Duodenal mucosa (tissue), 2 donors: Measurements from ENCODE around the gene DEPDC7.
A peak's percentile ranks its signal among the peaks of the same experiment; 100 is the strongest.
"Not testable (repeated sequence)": the region's sequence is repeated elsewhere in the genome, so short reads cannot be mapped to it uniquely, and the experiment has no call there.

Experiments
- H3K27ac ChIP-seq: one replicate; pipeline ENCODE4 v1.7.0; 2013; ENCODE audit warnings: low read depth, low read length
- H3K27me3 ChIP-seq, 2 donors: one replicate each; pipeline ENCODE4 v1.7.0; 2013; ENCODE audit warnings: low read length in 2 of 2, control low read depth in 1 of 2; ENCODE audit not compliant: insufficient read depth in 2 of 2, control insufficient read depth in 1 of 2
- H3K36me3 ChIP-seq, 2 donors: one replicate each; pipeline ENCODE4 v1.7.0; 2013; ENCODE audit warnings: low read length in 2 of 2, control low read depth in 1 of 2; ENCODE audit not compliant: insufficient read depth in 2 of 2, control insufficient read depth in 1 of 2
- H3K4me1 ChIP-seq, 2 donors: one replicate each; pipeline ENCODE4 v1.7.0; 2013; ENCODE audit warnings: low read length in 2 of 2, control low read depth in 1 of 2; ENCODE audit not compliant: insufficient read depth in 2 of 2, control insufficient read depth in 1 of 2
- H3K4me3 ChIP-seq, 2 donors: one replicate each; pipeline ENCODE4 v1.7.0; 2013; ENCODE audit warnings: low read length in 2 of 2, low read depth in 1 of 2
- H3K9ac ChIP-seq, 2 donors: one replicate each; pipeline ENCODE4 v1.7.0; 2013; ENCODE audit warnings: low read length in 2 of 2, low read depth in 1 of 2
- H3K9me3 ChIP-seq, 2 donors: one replicate each; pipeline ENCODE4 v1.7.0; 2013; ENCODE audit warnings: low read length in 2 of 2, control low read depth in 1 of 2; ENCODE audit not compliant: control insufficient read depth in 1 of 2

Gene DEPDC7

GRCh38 chr11:33015621-33016551, at the start of gene DEPDC7:
Gene DEPDC7 (plus strand): TSS chr11:33015878. CDS start chr11:33015956, 78 bp downstream.
- no peak within 1 kb of the TSS for H3K27ac ChIP-seq
- H3K9ac ChIP-seq, result peak within 1 kb of the TSS; percentile 58 to 64

GRCh38 chr11:32968541-32968940, 47.1 kb upstream of the DEPDC7 start:
- peaks cover 4 to 6% of the 10 kb centered on the region in 2 donors for H3K36me3 ChIP-seq
- H3K27me3 ChIP-seq, result no peaks in the 10 kb centered on the region
- H3K27ac ChIP-seq, result no peak overlapping the region
- no peak overlapping the region for H3K9ac ChIP-seq
- no peak overlapping the region for H3K4me3 ChIP-seq
- H3K9me3 ChIP-seq, result no peaks in the 10 kb centered on the region
- no peaks in the 10 kb centered on the region for H3K4me1 ChIP-seq

More at GRCh38 chr11:33015621-33016551, at the start of gene DEPDC7:
- peaks cover 7 to 10% of the 10 kb centered on the region in 2 donors for H3K4me1 ChIP-seq
- H3K9me3 ChIP-seq, result no peaks in the 10 kb centered on the region
- peaks cover 0 to 4% of the 10 kb centered on the region in 2 donors for H3K27me3 ChIP-seq
- H3K36me3 ChIP-seq, result no peaks in the 10 kb centered on the region
- H3K4me3 ChIP-seq, result peak within 1 kb of the TSS; percentile 80

GRCh38 chr11:32972233-32972632, 43.4 kb upstream of the DEPDC7 start:
- H3K36me3 ChIP-seq, H3K27ac ChIP-seq, H3K9me3 ChIP-seq, H3K4me3 ChIP-seq, H3K9ac ChIP-seq, H3K27me3 ChIP-seq, H3K4me1 ChIP-seq: not testable (repeated sequence)

GRCh38 chr11:32972781-32973180, 42.9 kb upstream of the DEPDC7 start:
- Histone ChIP-seq H3K9me3 (no peaks in the 10 kb centered on the region), H3K36me3 (peaks cover 4 to 6% of the 10 kb centered on the region in 2 donors), H3K27me3 (no peaks in the 10 kb centered on the region), H3K4me1 (no peaks in the 10 kb centered on the region), H3K9ac (no peak overlapping the region), H3K27ac (no peak overlapping the region), H3K4me3 (no peak overlapping the region)

GRCh38 chr11:32982626-32983025, 33.1 kb upstream of the DEPDC7 start:
- H3K27me3 ChIP-seq, result no peaks in the 10 kb centered on the region
- no peaks in the 10 kb centered on the region for H3K4me1 ChIP-seq
- H3K9me3 ChIP-seq, result no peaks in the 10 kb centered on the region
- H3K4me3 ChIP-seq, result no peak overlapping the region
- no peak overlapping the region for H3K9ac ChIP-seq
- no peak overlapping the region for H3K27ac ChIP-seq
- peaks cover 0 to 12% of the 10 kb centered on the region in 2 donors for H3K36me3 ChIP-seq

- Histone ChIP-seq H3K9ac (no peak overlapping the region), H3K36me3 (peaks cover 0 to 5% of the 10 kb centered on the region in 2 donors), H3K4me1 (no peaks in the 10 kb centered on the region), H3K27me3 (no peaks in the 10 kb centered on the region), H3K9me3 (no peaks in the 10 kb centered on the region), H3K27ac (no peak overlapping the region), H3K4me3 (no peak overlapping the region)
These were observed 32.2 kb upstream of the DEPDC7 start for GRCh38 chr11:32983506-32983905.

GRCh38 chr11:32985600-32985999, 30.1 kb upstream of the DEPDC7 start:
- Histone ChIP-seq H3K36me3 (no peaks in the 10 kb centered on the region), H3K4me1 (no peaks in the 10 kb centered on the region), H3K9ac (no peak overlapping the region), H3K9me3 (no peaks in the 10 kb centered on the region), H3K27ac (no peak overlapping the region), H3K4me3 (no peak overlapping the region), H3K27me3 (no peaks in the 10 kb centered on the region)

- no peak overlapping the region for H3K27ac ChIP-seq
These were observed 27.8 kb upstream of the DEPDC7 start for GRCh38 chr11:32987851-32988250.

GRCh38 chr11:32990481-32990880, 25.2 kb upstream of the DEPDC7 start:
- Histone ChIP-seq H3K27ac (no peak overlapping the region), H3K27me3 (no peaks in the 10 kb centered on the region), H3K9ac (no peak overlapping the region), H3K9me3 (peaks cover 0 to 4% of the 10 kb centered on the region in 2 donors), H3K4me1 (no peaks in the 10 kb centered on the region), H3K36me3 (no peaks in the 10 kb centered on the region), H3K4me3 (no peak overlapping the region)

More at GRCh38 chr11:32987851-32988250, 27.8 kb upstream of the DEPDC7 start:
- H3K36me3 ChIP-seq, result no peaks in the 10 kb centered on the region
- no peak overlapping the region for H3K9ac ChIP-seq
- no peaks in the 10 kb centered on the region for H3K4me1 ChIP-seq
- H3K9me3 ChIP-seq, result peaks cover 0 to 4% of the 10 kb centered on the region in 2 donors
- peak overlapping the region in 1 of 2 donors; percentile 14 for H3K4me3 ChIP-seq
- H3K27me3 ChIP-seq, result no peaks in the 10 kb centered on the region

- Histone ChIP-seq H3K27me3 (no peaks in the 10 kb centered on the region), H3K4me3 (no peak overlapping the region), H3K4me1 (no peaks in the 10 kb centered on the region), H3K27ac (no peak overlapping the region), H3K9me3 (peaks cover 0 to 4% of the 10 kb centered on the region in 2 donors), H3K9ac (no peak overlapping the region), H3K36me3 (no peaks in the 10 kb centered on the region)
These were observed 24.3 kb upstream of the DEPDC7 start for GRCh38 chr11:32991427-32991826.
